ENCODE measurements around the gene FAF1.

- TF ChIP-seq CTCF (IDR thresholded peaks at IDR 0.05; ENCODE audit: insufficient read depth, low read length, poor library complexity, severe bottlenecking) (no peak), EZH2phosphoT487 (conservative IDR thresholded peaks at IDR 0.05; ENCODE audit: low read length) (no peak)
Measured at GRCh38 chr1:50973255-50973654, 13.2 kb upstream of the FAF1 start.
